CD4-positive, alpha-beta T cell (primary cell): ENCODE results near the gene PIK3C2G. TPM values are rescaled to one million over a fixed set of nuclear protein-coding genes. Genes with fewer than 3 reads are reported as not detected.

Experiments used
- ATAC-seq: fragments of 200-7000 bp; cut with Tn5 transposase; one replicate; pipeline ENCODE4 v1.10.0; 2022; ENCODE audit warnings: mild to moderate bottlenecking; ENCODE audit not compliant: poor library complexity
- CTCF ChIA-PET: fragments of 350-600 bp; sonication (Branson Sonifier 250); formaldehyde crosslinking; loops from one replicate; lab custom pipeline; 2021; ENCODE audit warnings: antibody characterized with exemption, inconsistent platforms; lab: Charles Lee
- POLR2A ChIA-PET: fragments of 350-600 bp; sonication (Branson Sonifier 250); formaldehyde crosslinking; loops from one replicate; lab custom pipeline; 2021; ENCODE audit warnings: antibody characterized with exemption, inconsistent platforms; lab: Charles Lee
- DNase-seq, 14 experiments: peaks; one replicate each; pipeline ENCODE4 v3.0.0-alpha.2; 2013 to 2020; ENCODE audit warnings: mixed read lengths in 2 of 14
- H3K27ac ChIP-seq, 2 donors: one replicate each; pipeline versions ENCODE4 v1.5.1 to v1.7.0; 2013; ENCODE audit warnings: low read length in 2 of 2, low read depth in 1 of 2, mild to moderate bottlenecking in 1 of 2
- H3K27me3 ChIP-seq, 2 experiments: 1 replicate in 1 of 2; 2 replicates in 1 of 2; pipeline versions ENCODE4 v1.6.1 to v1.7.0; 2013; ENCODE audit warnings: low read length in 2 of 2, control low read depth in 1 of 2, mild to moderate bottlenecking in 1 of 2, moderate library complexity in 1 of 2; ENCODE audit not compliant: insufficient read depth in 2 of 2, control insufficient read depth in 1 of 2
- H3K36me3 ChIP-seq: one replicate; pipeline ENCODE4 v1.6.1; 2013; ENCODE audit warnings: low read length, control low read depth; ENCODE audit not compliant: insufficient read depth
- H3K4me1 ChIP-seq: one replicate; pipeline ENCODE4 v1.6.1; 2013; ENCODE audit warnings: low read length, control low read depth; ENCODE audit not compliant: insufficient read depth
- H3K4me3 ChIP-seq: one replicate; pipeline ENCODE4 v1.5.1; 2013; ENCODE audit warnings: mild to moderate bottlenecking, low read length, moderate library complexity
- H3K9me3 ChIP-seq, 2 experiments: 1 replicate in 1 of 2; 2 replicates in 1 of 2; pipeline versions ENCODE4 v1.6.1 to v1.7.0; 2013; ENCODE audit warnings: low read length in 2 of 2, mild to moderate bottlenecking in 2 of 2, control low read depth in 1 of 2, moderate library complexity in 1 of 2; ENCODE audit not compliant: control insufficient read depth in 1 of 2, insufficient read depth in 1 of 2
- H3K27ac Mint-ChIP-seq: one replicate; pipeline ENCODE4 v1.8.0; 2020; ENCODE audit warnings: mixed read lengths
- H3K27me3 Mint-ChIP-seq: one replicate; pipeline ENCODE4 v1.8.0; 2021; ENCODE audit warnings: mixed read lengths
- H3K36me3 Mint-ChIP-seq: one replicate; pipeline ENCODE4 v1.8.0; 2021; ENCODE audit warnings: low read depth, mixed read lengths
- H3K4me1 Mint-ChIP-seq: one replicate; pipeline ENCODE4 v1.8.0; 2021; ENCODE audit warnings: low read depth, mixed read lengths
- H3K4me3 Mint-ChIP-seq: one replicate; pipeline ENCODE4 v1.8.0; 2020; ENCODE audit warnings: mild to moderate bottlenecking, mixed read lengths
- H3K9me3 Mint-ChIP-seq: one replicate; pipeline ENCODE4 v1.8.0; 2020; ENCODE audit warnings: mixed read lengths
- CTCF ChIP-seq: fragments of 200-600 bp; IDR thresholded peaks from one replicate; pipeline ENCODE4 v1.8.0; 2022; ENCODE audit warnings: antibody characterized with exemption, mild to moderate bottlenecking
- intact Hi-C, 2 experiments: fragments of 100-400 bp; cut with DNase I in 1 of 2; cut with micrococcal nuclease in 1 of 2; formaldehyde crosslinking; loops; one replicate each; pipeline versions ENCODE4 v1.15.1 to v1.9.0; 2023 to 2025; cut with DNase I, micrococcal nuclease
- total RNA-seq, 174 experiments: library from RNA in 2 of 174; stranded (reverse) in 2 of 174; gene quantifications; one replicate each; pipeline ENCODE4 v1.2.3 and lab custom pipeline; 2021 to 2026

The PIK3C2G gene
- total RNA-seq, 2 experiments from 2014 or later: not detected

GRCh38 chr12:18428416-18428815 lies 167.1 kb downstream of the PIK3C2G start:
- POLR2A ChIA-PET: no interaction called here
- H3K4me1 ChIP-seq: no peaks in the 10 kb centered on the region
- H3K27me3 ChIP-seq: no peaks in the 10 kb centered on the region
- H3K9me3 Mint-ChIP-seq: peaks cover 3% of the 10 kb centered on the region
- ATAC-seq: no peak
- H3K36me3 Mint-ChIP-seq: no peaks in the 10 kb centered on the region
- no peak overlapping the region for H3K27ac ChIP-seq
- DNase-seq: no peak
- no peaks in the 10 kb centered on the region for H3K36me3 ChIP-seq
- H3K27me3 Mint-ChIP-seq: no peaks in the 10 kb centered on the region
- CTCF ChIA-PET: no interaction called here
- H3K4me3 ChIP-seq: no peak overlapping the region
- no peaks in the 10 kb centered on the region for H3K4me1 Mint-ChIP-seq
- H3K4me3 Mint-ChIP-seq: no peak overlapping the region
- no peak overlapping the region for H3K27ac Mint-ChIP-seq
- peaks cover 0 to 7% of the 10 kb centered on the region in 2 experiments for H3K9me3 ChIP-seq
- intact Hi-C loops: no loop called here
- no peak for TF ChIP-seq CTCF

GRCh38 chr12:18429366-18429765 lies 168.0 kb downstream of the PIK3C2G start:
- Mint-ChIP-seq H3K4me3 (no peak overlapping the region), H3K4me1 (no peaks in the 10 kb centered on the region), H3K27ac (no peak overlapping the region), H3K9me3 (no peaks in the 10 kb centered on the region), H3K36me3 (no peaks in the 10 kb centered on the region), H3K27me3 (no peaks in the 10 kb centered on the region)
- POLR2A ChIA-PET: no interaction called here
- intact Hi-C loops: no loop called here
- H3K27ac ChIP-seq: no peak overlapping the region
- peaks cover 0 to 7% of the 10 kb centered on the region in 2 experiments for H3K9me3 ChIP-seq
- no peak for DNase-seq
- no peak for TF ChIP-seq CTCF
- CTCF ChIA-PET: no interaction called here
- H3K27me3 ChIP-seq: no peaks in the 10 kb centered on the region
- ATAC-seq: no peak
- H3K4me3 ChIP-seq: no peak overlapping the region
- no peaks in the 10 kb centered on the region for H3K4me1 ChIP-seq
- H3K36me3 ChIP-seq: no peaks in the 10 kb centered on the region

- H3K36me3 Mint-ChIP-seq: no peaks in the 10 kb centered on the region
- CTCF ChIA-PET: no interaction called here
- H3K9me3 Mint-ChIP-seq: no peaks in the 10 kb centered on the region
- H3K4me3 ChIP-seq: no peak overlapping the region
- no peaks in the 10 kb centered on the region for H3K36me3 ChIP-seq
- H3K4me3 Mint-ChIP-seq: no peak overlapping the region
- intact Hi-C loops: no loop called here
- no peaks in the 10 kb centered on the region for H3K4me1 Mint-ChIP-seq
- H3K27ac Mint-ChIP-seq: no peak overlapping the region
- H3K27ac ChIP-seq: no peak overlapping the region
- no peaks in the 10 kb centered on the region for H3K4me1 ChIP-seq
- H3K27me3 Mint-ChIP-seq: no peaks in the 10 kb centered on the region
- no peak for ATAC-seq
- H3K9me3 ChIP-seq: peaks cover 0 to 7% of the 10 kb centered on the region in 2 experiments
- DNase-seq: no peak
- POLR2A ChIA-PET: no interaction called here
- no peaks in the 10 kb centered on the region for H3K27me3 ChIP-seq
- TF ChIP-seq CTCF: no peak
Observed at GRCh38 chr12:18430425-18431048, 169.2 kb downstream of the PIK3C2G start.
